Upper lobe of left lung (tissue), 6 donors: ENCODE data around the gene PHEX. TPM values are rescaled to one million over a fixed set of nuclear protein-coding genes. Genes with fewer than 3 reads are reported as not detected.

ENCODE experiments used
- ATAC-seq, 2 donors: fragments of 200-7000 bp; cut with Tn5 transposase; one replicate each; pipeline ENCODE4 v1.9.1; 2022; ENCODE audit warnings: mild to moderate bottlenecking in 2 of 2, moderate library complexity in 2 of 2; ENCODE audit not compliant: low FRiP score in 2 of 2
- DNase-seq, 2 donors: peaks; one replicate each; pipeline ENCODE4 v3.0.0-alpha.2; 2019 to 2020
- H3K27ac ChIP-seq, 4 donors: fragments of 200-600 bp; sonication (generic); one replicate each; pipeline ENCODE4 v1.5.1; 2016 to 2019
- H3K27me3 ChIP-seq, 4 donors: fragments of 200-600 bp; sonication (generic); one replicate each; pipeline ENCODE4 v1.5.1; 2017 to 2019
- H3K36me3 ChIP-seq, 4 donors: fragments of 200-600 bp; sonication (generic); one replicate each; pipeline ENCODE4 v1.5.1; 2016 to 2019
- H3K4me1 ChIP-seq, 4 donors: fragments of 200-600 bp; sonication (generic); one replicate each; pipeline ENCODE4 v1.5.1; 2018 to 2019
- H3K4me3 ChIP-seq, 4 donors: fragments of 200-600 bp; sonication (generic); one replicate each; pipeline ENCODE4 v1.5.1; 2017 to 2019; ENCODE audit warnings: mild to moderate bottlenecking in 2 of 4, moderate library complexity in 1 of 4
- H3K9me3 ChIP-seq, 4 donors: fragments of 200-600 bp; sonication (generic); one replicate each; pipeline ENCODE4 v1.5.1; 2018 to 2019
- CTCF ChIP-seq, 6 experiments: fragments of 450-650 bp in 4 of 6; fragments of 200-600 bp in 2 of 6; sonication (generic) in 2 of 6; IDR thresholded peaks; one replicate each; pipeline ENCODE4 v1.5.1; 2016 to 2019; ENCODE audit warnings: antibody characterized with exemption in 6 of 6
- EP300 ChIP-seq, 4 donors: sonication (generic); formaldehyde crosslinking; IDR thresholded peaks; one replicate each; pipeline ENCODE4 v1.5.1; 2017; ENCODE audit warnings: antibody characterized with exemption in 4 of 4, control low read depth in 2 of 4
- POLR2A ChIP-seq, 4 donors: fragments of 450-650 bp; IDR thresholded peaks; one replicate each; pipeline ENCODE4 v1.5.1; 2016 to 2017; ENCODE audit warnings: antibody characterized with exemption in 4 of 4, mild to moderate bottlenecking in 2 of 4
- POLR2AphosphoS5 ChIP-seq, 2 donors: sonication (generic); formaldehyde crosslinking; IDR thresholded peaks; one replicate each; pipeline ENCODE4 v1.5.1; 2017; ENCODE audit warnings: antibody characterized with exemption in 2 of 2
- WGBS, 2 donors: methylation state at CpG; one replicate each; pipeline ENCODE4 v1.1.5; 2017 to 2018; 5-methylcytosine and 5-hydroxymethylcytosine counted together
- total RNA-seq, 6 donors: library from RNA; depleted of rRNA in 4 of 6; stranded (reverse); fragments of >200 nt in 4 of 6; gene quantifications; one replicate each; pipeline versions ENCODE4 v1.1.0 to v1.2.1, GENCODE V29; 2016 to 2021
- donor health status: DM: no; HTN: no; CAD: no; lungs with moderate emphysema.
- donor health status: DM: no; HTN: yes; CAD: no; lungs with severe emphysema.

PHEX gene
- total RNA-seq, 6 donors from 2014 or later: 0.80 to 4.9 (median 1.4) TPM

- no peaks in the 10 kb centered on the region for H3K27me3 ChIP-seq
- H3K4me3 ChIP-seq: no peak overlapping the region
- DNase-seq: no peak
- no peaks in the 10 kb centered on the region for H3K4me1 ChIP-seq
- TF ChIP-seq POLR2AphosphoS5 (IDR thresholded peaks at IDR 0.05): no peak
- no peak for TF ChIP-seq POLR2A (IDR thresholded peaks at IDR 0.05)
- no peak for TF ChIP-seq EP300 (IDR thresholded peaks at IDR 0.05)
- no peak for TF ChIP-seq CTCF (IDR thresholded peaks at IDR 0.05)
- WGBS, 2 donors: 66 to 69% methylated on average over 2 of the region's 2 CpGs
- H3K9me3 ChIP-seq: no peaks in the 10 kb centered on the region
- no peaks in the 10 kb centered on the region for H3K36me3 ChIP-seq
- no peak for ATAC-seq
- no peak overlapping the region for H3K27ac ChIP-seq
Measured at GRCh38 chrX:22237479-22237878, 205.4 kb downstream of the PHEX start.

- Histone ChIP-seq H3K27ac (no peak overlapping the region), H3K27me3 (no peaks in the 10 kb centered on the region), H3K36me3 (no peaks in the 10 kb centered on the region), H3K4me1 (no peaks in the 10 kb centered on the region), H3K4me3 (no peak overlapping the region), H3K9me3 (no peaks in the 10 kb centered on the region)
- WGBS, 2 donors: 73 to 82% methylated on average over 2 of the region's 2 CpGs
- ATAC-seq (no peak), DNase-seq (no peak)
- no peak for TF ChIP-seq POLR2AphosphoS5 (IDR thresholded peaks at IDR 0.05)
- TF ChIP-seq CTCF (IDR thresholded peaks at IDR 0.05): no peak
- no peak for TF ChIP-seq EP300 (IDR thresholded peaks at IDR 0.05)
- TF ChIP-seq POLR2A (IDR thresholded peaks at IDR 0.05): no peak
Measured at GRCh38 chrX:22246620-22247019, 214.5 kb downstream of the PHEX start.

GRCh38 chrX:22247169-22247568, 215.0 kb downstream of the PHEX start:
- Histone ChIP-seq H3K9me3 (no peaks in the 10 kb centered on the region), H3K4me3 (no peak overlapping the region), H3K27ac (no peak overlapping the region), H3K36me3 (no peaks in the 10 kb centered on the region), H3K27me3 (no peaks in the 10 kb centered on the region), H3K4me1 (no peaks in the 10 kb centered on the region)
- ATAC-seq: no peak
- TF ChIP-seq POLR2A (IDR thresholded peaks at IDR 0.05): no peak
- no peak for TF ChIP-seq POLR2AphosphoS5 (IDR thresholded peaks at IDR 0.05)
- no peak for TF ChIP-seq EP300 (IDR thresholded peaks at IDR 0.05)
- TF ChIP-seq CTCF (IDR thresholded peaks at IDR 0.05): no peak
- WGBS, 2 donors: 40 to 57% methylated on average over 1 of the region's 1 CpG
- no peak for DNase-seq

- TF ChIP-seq POLR2A (IDR thresholded peaks at IDR 0.05): no peak
- no peak for TF ChIP-seq CTCF (IDR thresholded peaks at IDR 0.05)
- Histone ChIP-seq H3K27ac (no peak overlapping the region), H3K27me3 (no peaks in the 10 kb centered on the region), H3K4me1 (no peaks in the 10 kb centered on the region), H3K36me3 (no peaks in the 10 kb centered on the region), H3K4me3 (no peak overlapping the region), H3K9me3 (no peaks in the 10 kb centered on the region)
- DNase-seq: no peak
- no peak for ATAC-seq
- 71 to 84% methylated on average over 3 of the region's 3 CpGs for WGBS, 2 donors
Measured at GRCh38 chrX:22248401-22248800, 216.3 kb downstream of the PHEX start.

GRCh38 chrX:22249371-22249770, 217.2 kb downstream of the PHEX start:
- no peak for ATAC-seq
- 35 to 64% methylated on average over 2 of the region's 2 CpGs for WGBS, 2 donors
- TF ChIP-seq EP300 (IDR thresholded peaks at IDR 0.05) (no peak), POLR2AphosphoS5 (IDR thresholded peaks at IDR 0.05) (no peak), CTCF (IDR thresholded peaks at IDR 0.05) (no peak), POLR2A (IDR thresholded peaks at IDR 0.05) (no peak)
- Histone ChIP-seq H3K27me3 (no peaks in the 10 kb centered on the region), H3K4me1 (no peaks in the 10 kb centered on the region), H3K9me3 (no peaks in the 10 kb centered on the region), H3K4me3 (no peak overlapping the region), H3K27ac (no peak overlapping the region), H3K36me3 (no peaks in the 10 kb centered on the region)
- no peak for DNase-seq
